VCaP (cell line): ENCODE data around the gene RASSF4.

Experiments used
- H3K27ac ChIP-seq: fragments of 450-650 bp; 2 replicates; pipeline ENCODE4 v1.5.1; 2017
- CTCF ChIP-seq: fragments of 450-650 bp; conservative IDR thresholded peaks from 2 replicates; pipeline ENCODE4 v1.5.1; 2017; ENCODE audit warnings: mild to moderate bottlenecking, moderate library complexity

Gene RASSF4

GRCh38 chr10:44939691-44940401 lies 19.8 kb upstream of the RASSF4 start:
- TF ChIP-seq CTCF = no peak
- H3K27ac ChIP-seq = peak overlapping the region; percentile 47

- no peak overlapping the region for H3K27ac ChIP-seq
- TF ChIP-seq CTCF = no peak
Observed at GRCh38 chr10:44944354-44944753, 15.2 kb upstream of the RASSF4 start.

- no peak for TF ChIP-seq CTCF
- H3K27ac ChIP-seq = no peak overlapping the region
Observed at GRCh38 chr10:44946205-44946604, 13.4 kb upstream of the RASSF4 start.

GRCh38 chr10:44947371-44948152 lies 12.0 kb upstream of the RASSF4 start:
- TF ChIP-seq CTCF = no peak

GRCh38 chr10:44948642-44949041 lies 11.0 kb upstream of the RASSF4 start:
- H3K27ac ChIP-seq = no peak overlapping the region
- no peak for TF ChIP-seq CTCF

More at GRCh38 chr10:44947371-44948152, 12.0 kb upstream of the RASSF4 start:
- no peak overlapping the region for H3K27ac ChIP-seq

- H3K27ac ChIP-seq = no peak overlapping the region
- TF ChIP-seq CTCF = no peak
Observed at GRCh38 chr10:44949127-44949802, 10.3 kb upstream of the RASSF4 start.

GRCh38 chr10:44949915-44950314 lies 9.7 kb upstream of the RASSF4 start:
- no peak for TF ChIP-seq CTCF
- no peak overlapping the region for H3K27ac ChIP-seq
